VCaP (cell line): ENCODE results near the gene CHI3L1.

Source experiments
- H3K27ac ChIP-seq: fragments of 450-650 bp; 2 replicates; pipeline ENCODE4 v1.5.1; 2017
- TF ChIP-seq, protein P1 (sequence below): fragments of 450-650 bp; conservative IDR thresholded peaks from 2 replicates; pipeline ENCODE4 v1.5.1; 2017; ENCODE audit warnings: mild to moderate bottlenecking, moderate library complexity

Gene CHI3L1

DNA sequence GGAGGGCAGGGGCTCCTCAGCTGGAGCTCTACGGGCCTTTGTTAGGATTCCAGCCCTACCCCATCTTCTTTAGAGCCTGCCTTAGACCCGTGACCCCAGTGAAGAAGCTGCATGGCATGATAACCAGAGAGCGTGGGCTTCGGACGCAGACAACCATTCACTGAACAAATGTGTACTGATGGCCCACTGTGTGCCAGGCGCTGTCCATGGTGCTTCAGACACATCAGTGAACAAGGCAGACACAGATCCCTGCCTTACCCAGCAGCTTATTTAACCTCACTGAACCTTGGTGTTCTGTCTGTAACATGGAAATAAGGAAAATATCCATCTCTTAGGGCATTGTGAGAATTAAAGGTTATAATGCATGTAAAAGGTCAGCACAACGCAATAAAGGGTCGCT, 33.4 kb upstream of the CHI3L1 start:
- TF ChIP-seq, protein P1, sequence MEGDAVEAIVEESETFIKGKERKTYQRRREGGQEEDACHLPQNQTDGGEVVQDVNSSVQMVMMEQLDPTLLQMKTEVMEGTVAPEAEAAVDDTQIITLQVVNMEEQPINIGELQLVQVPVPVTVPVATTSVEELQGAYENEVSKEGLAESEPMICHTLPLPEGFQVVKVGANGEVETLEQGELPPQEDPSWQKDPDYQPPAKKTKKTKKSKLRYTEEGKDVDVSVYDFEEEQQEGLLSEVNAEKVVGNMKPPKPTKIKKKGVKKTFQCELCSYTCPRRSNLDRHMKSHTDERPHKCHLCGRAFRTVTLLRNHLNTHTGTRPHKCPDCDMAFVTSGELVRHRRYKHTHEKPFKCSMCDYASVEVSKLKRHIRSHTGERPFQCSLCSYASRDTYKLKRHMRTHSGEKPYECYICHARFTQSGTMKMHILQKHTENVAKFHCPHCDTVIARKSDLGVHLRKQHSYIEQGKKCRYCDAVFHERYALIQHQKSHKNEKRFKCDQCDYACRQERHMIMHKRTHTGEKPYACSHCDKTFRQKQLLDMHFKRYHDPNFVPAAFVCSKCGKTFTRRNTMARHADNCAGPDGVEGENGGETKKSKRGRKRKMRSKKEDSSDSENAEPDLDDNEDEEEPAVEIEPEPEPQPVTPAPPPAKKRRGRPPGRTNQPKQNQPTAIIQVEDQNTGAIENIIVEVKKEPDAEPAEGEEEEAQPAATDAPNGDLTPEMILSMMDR: no peak
- no peak overlapping the region for H3K27ac ChIP-seq

DNA sequence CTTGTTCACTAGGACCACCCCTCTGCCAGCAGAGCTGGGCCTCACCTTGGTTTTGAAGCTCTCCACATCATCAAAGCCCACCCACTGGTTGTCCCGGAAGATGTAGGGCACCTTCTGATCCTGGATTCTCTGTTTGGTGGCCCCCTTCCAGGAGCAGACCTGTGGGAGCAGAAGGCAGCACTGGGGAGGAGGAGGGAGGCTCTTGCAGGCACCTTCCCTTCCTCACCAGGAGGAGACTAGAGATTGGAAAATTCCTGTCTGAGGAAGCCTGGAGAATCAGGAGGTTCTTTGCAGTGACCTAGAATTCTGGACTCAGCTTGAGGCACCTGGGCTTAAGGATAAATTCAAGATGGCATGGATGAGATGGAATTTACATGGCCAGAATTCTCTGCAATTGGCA, 32.7 kb upstream of the CHI3L1 start:
- TF ChIP-seq, protein P1: no peak
- H3K27ac ChIP-seq: no peak overlapping the region

DNA sequence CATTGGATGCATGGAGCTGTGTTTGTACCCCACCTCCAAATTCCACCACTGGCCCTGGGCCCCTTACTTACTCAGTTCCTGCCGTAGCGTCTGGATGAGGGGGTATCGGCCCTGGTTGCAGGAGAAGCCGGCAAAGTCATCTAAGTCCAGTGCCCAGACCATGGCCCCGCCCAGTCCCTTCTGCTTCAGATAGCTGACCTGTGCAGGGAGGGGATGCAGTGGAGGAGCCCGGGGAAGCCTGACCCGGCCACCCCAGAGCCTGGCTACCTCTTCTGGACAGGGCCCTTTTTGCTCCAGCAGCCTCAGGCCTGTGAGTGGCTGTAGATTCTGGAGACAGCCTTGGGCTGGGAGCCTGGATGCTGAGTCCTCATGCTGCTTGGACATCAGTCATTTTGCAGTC, 31.2 kb upstream of the CHI3L1 start:
- TF ChIP-seq, protein P1: no peak
- H3K27ac ChIP-seq: no peak overlapping the region

DNA sequence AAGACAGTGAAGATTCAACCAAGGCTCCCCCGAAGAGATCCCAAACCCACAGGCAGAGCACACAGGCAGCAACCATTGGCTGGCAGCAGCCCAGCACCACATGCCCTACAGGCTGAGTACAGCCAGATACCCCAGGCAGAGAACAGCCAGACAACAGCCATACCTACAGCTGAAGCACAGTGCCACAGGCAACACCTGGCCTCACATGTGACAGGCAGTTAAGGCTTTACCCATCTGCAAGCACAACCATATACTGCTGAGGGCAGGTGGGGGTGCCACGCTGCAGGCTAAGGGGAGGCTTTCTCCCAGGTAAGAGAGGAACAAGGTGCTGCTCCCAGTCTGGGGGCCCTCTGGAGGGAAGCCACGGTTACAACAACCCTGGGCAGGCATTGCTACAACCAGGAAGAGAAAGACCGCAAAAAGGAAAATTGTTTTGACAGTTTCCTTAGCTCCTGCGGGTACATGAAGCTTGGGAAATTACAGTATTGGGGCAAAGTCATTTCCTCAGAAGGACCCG, 30.7 kb upstream of the CHI3L1 start:
- H3K27ac ChIP-seq: no peak overlapping the region
- TF ChIP-seq, protein P1: peak; percentile 40

DNA sequence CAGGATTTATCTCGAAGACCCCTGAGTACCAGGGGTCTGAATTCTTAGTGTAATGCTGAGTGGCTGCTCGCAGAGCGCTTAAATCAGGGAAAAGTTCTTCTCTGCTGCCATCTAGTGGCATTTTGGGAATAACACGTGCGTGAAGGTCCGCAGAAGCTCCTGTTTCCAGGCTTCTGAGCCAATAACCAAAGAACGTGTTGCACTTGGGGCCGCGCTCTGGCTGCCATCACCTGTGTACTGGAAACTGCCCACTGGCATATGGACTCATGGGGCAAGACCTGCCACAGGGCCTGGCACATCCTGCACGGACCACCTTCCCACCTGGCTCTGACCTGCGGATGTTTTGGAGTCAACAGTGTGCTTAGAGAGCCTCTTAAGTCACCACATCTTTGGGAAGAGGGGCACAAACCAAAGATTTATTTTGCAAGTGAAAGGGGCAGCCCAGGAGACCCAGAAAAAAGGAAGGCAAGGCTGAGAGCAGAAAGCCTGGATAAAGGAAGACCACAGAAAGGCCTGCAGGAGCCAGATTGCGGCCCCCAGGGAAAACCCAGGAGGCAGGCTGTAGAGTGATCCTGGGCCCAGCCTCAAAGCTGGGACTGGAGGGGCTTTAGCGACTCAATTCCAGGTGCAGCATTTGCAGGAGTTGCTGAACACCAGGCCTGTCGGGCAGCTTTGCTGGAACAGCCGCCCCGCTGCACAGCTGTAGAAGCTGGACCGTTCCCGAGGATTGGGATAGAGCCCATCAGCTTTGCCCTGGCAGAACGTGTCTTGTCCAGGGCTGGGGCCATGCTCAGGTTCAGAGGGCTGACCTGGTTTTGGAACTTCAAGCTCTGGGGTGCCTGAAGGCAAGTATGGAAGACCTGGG, 30.0 kb upstream of the CHI3L1 start:
- TF ChIP-seq, protein P1: peak; percentile 79
- no peak overlapping the region for H3K27ac ChIP-seq

DNA sequence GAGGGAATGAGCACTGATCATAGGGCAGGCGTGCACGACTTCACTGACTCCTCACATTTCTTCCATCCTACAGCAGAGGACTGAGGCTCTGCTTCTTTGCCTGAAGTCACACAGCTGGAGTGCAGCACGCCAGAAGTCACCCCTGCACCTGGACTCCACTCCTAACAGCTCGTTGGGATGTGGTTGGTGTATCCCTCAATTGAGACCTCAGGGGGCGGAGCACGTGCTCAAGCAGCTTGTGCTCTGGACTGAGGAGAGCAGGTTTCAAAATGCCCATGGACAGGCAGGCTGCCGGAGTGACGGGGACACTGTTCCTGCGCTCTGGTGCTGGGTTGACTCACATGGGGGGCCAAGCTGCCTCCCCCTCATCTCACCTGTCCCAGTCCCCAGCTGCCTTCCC, 29.1 kb upstream of the CHI3L1 start:
- H3K27ac ChIP-seq: no peak overlapping the region
- TF ChIP-seq, protein P1: no peak

DNA sequence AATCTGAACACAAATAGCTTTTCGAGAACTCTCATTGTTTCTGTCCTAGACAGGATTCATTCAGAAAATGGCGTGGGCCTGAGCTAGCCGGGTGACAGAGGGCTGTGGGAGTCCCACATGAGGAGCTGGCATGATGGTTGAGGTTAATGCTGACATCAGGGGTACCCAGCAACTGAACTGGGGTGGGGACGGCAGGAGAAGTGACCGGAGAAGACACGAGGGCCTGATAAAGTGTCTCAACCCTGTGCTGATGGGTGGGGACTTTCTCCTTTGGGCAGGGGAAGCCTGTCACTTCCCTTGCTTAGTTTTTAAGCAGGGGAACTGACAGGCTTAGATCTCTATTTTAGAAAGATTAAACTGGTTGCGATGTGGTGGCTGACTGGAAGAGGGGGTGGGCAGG, 28.4 kb upstream of the CHI3L1 start:
- TF ChIP-seq, protein P1: no peak
- H3K27ac ChIP-seq: no peak overlapping the region
